ENCODE results near the gene WWC1.

The WWC1 gene

GRCh38 chr5:168494057-168494555, 202.7 kb downstream of the WWC1 start:
- DNase-seq (ENCODE audit: low read depth), result no peak

DNA sequence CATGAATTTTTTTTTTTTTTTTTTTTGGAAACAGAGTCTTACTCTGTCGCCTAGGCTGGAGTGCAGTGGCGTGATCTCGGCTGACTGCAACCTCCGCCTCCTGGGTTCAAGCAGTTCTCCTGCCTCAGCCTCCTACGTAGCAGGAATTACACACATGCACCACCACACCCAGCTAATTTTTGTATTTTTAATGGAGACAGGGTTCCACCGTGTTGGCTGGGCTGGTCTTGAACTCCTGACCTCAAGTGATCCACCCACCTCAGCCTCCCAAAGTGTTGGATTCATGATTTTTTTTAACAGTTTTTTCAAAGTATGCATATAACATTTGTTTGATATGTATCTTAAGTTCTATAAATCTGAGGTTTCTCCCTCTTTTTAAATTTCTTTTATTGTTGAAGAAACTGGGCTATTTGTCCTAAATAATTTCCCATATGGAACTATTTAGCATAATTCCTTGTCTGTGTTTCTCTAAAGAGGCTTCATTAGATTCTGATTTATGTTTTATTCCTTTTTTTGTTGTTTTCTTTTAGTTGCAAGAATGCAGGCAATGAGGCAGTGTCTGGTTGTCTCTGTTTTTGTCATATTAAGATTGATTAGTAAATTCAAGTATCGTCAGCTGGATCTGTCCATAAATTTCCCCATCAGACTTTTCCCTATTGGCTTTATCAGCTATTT, 211.3 kb downstream of the WWC1 start:
- no peak for DNase-seq (ENCODE audit: low read depth)

- DNase-seq (ENCODE audit: low read depth), result no peak
Observed at GRCh38 chr5:168513861-168514428, 222.5 kb downstream of the WWC1 start.
